DMS79 (cell line): ENCODE results near the gene SCARB2.

Experiments
- DNase-seq: peaks from one replicate; lab custom pipeline; 2025; lab: John Stamatoyannopoulos, UW

Gene SCARB2

DNA sequence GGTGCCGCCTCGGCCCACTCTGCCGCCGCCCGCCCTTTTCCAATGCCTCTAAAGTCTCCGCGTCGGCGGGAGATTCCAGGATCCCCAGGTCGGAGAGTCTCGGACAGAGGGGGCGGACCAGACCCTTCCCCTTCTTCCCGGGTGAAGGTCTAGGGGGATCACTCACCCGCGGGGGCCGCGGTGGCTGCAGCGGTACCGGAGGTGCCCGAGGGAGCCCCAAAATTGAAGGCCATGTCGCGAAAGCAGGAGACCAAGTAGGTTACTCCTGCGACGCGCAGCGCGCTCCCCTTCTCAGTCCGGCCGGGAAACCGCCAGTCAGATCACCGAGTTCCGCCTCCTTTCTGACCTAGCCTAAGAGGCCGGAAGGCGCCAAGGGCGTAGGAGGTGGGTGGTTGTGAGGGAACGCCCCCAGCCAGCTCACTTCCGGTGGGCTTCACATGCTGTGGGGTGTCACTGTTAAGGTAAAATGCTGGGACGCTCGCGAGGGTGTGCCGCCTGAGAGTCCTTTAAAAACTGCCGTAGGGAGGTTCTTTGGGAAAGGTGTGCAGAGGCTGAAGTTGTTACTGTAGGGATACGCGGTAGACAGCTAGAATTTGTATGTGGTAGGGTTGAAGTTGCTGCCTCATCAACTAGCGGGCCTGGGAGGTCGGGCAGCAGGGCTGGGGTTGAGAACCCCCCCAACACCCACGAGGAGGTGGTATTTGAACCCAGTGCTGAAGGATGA, 65.3 kb downstream of the SCARB2 start, which contains the start of gene NUP54:
TSS of gene NUP54 (minus strand) at position 256 of the 724 bp plus-strand sequence. CDS start at position 233, 23 bp downstream.
- peak; percentile 83 for DNase-seq

DNA sequence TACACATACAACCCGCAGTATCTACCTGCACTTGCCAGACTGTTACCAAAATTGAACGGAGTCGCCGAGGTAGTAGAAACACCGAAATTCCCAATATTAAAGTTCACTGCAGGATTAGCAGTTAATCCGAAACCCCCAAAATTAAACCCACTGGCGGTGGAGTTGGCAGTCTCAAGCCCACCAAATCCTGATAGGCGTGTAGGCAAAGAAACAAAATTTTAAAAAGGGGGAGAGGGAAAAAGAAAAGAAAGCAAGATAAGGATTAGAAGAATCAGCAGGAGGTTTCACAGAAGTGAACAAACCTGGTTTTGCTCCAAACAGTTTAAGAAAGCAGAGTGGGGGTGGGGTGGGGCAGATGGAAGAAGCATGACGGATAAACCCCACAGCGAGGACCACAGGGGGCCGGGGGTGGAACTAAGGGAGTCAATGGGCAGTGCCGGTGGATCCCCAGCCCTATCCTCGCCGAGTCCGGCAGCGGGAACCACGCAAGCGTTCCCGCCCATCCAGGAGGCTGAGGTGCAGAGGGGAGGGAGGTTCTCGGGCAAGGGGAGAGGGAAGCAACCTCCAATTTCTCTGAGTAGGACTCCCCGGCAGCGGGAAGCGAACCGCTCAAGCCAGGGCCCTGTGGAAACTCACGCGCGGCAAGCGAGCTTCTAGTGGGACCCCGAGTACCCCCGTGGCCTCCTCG, 66.0 kb downstream of the SCARB2 start:
- peak; percentile 36 for DNase-seq

DNA sequence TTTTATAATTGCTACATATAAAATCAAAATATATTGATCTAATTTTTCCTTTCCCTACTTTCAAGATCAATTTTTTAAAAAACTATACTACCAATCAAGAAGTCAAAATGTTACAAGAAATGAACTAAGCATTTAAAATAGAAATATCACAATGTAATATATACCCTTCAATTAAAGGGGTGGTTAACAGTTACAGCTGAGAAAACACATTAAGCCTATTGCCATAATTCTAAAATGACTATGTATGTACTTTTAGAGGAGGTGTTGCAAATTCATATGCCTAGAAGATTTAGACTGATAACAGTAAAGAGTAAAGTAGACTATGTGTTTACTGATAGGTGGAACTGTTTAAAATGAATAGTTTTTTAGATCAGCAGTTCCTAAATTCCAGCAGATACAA, 69.1 kb downstream of the SCARB2 start:
- DNase-seq, result no peak

DNA sequence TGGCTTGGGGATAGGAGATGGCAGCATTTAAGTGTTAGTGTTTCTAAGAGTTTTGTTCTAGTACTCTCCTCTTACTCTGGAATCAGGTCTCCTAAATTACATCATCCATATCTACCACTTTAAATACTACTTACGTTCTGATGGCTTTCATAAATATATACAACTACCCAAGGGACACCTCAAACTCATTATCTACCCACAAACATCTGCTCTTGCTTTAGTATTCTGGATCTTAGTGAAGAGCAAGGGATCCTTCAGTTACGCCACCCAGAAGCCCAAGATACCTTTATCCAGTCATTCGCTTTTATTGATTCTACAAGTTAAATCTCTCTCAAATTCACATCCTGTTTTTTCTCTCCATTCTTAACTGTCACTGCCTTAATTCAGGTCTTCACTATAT, 72.4 kb downstream of the SCARB2 start:
- DNase-seq, result no peak

DNA sequence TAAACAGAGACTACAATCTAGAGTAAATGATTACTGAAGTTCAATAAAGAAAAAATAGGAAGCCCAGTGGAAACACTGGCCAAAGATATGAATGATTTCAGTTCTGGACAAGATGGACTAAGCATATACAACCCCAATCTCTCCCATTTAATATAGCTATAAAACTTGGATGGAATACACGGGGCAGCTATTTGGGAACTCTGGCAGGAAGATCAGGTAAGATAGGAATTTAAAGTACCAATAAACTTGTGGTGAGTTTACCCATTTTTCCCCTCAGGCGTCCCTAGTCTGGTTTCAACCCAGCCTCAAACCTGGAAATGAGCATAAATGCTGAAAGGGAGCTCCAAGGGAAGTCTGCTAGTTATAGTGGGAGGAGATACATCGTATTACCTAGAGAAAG, 85.9 kb downstream of the SCARB2 start:
- no peak for DNase-seq

DNA sequence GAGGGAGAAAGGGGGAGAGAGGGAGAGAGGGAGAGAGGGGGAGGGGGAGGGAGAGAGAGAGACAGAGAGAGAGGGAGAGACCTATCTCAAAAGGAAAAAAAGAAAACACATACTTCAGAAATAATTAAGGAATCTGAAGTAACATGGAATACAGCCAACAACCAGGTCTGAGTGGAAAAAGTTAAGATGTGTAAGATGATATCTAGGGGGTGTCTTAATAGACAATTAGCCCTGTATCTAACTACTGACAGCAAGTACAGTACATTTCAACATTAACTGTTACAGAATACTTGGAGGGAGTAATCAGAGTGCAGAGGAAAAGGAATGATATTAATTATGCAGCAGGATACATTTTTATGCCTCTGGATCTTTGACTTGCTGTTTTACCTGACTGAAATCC, 87.8 kb downstream of the SCARB2 start:
- DNase-seq, result no peak

DNA sequence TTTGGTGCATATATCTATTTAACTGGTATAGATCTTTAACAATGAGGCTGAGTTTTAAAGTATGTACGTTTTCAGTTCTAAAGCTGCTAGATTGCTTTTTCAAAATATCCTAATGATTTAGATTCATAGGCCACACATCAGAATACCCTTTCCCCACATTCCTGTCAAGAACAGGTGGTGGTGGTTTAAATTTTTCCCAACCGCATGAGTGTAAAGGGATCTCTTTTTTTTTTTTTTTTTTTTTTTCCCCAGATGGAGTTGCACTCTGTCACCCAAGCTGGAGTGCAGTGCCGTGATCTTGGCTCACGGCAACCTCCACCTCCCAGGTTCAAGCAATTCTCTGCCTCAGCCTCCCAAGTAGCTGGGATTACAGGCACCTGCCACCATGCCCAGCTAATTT, 93.4 kb downstream of the SCARB2 start:
- no peak for DNase-seq

DNA sequence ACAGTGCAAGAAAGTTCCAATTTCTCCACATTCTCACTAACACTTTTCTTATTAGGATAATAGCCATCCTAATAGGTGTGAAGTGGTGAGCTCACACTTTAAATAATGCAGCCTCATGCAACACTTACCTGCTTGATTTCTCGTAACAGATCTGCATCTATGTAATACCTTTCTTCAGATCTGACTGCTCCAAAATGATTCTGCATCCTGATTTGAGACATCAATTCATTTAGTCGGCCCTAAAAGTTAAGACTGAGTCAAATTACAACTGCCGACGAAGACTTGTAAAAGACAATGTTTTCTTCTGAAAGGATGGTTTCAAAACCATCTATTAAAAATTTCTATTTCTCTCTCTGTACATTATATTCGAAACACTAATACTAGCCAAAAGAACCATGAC, 96.1 kb downstream of the SCARB2 start:
- DNase-seq, result no peak

DNA sequence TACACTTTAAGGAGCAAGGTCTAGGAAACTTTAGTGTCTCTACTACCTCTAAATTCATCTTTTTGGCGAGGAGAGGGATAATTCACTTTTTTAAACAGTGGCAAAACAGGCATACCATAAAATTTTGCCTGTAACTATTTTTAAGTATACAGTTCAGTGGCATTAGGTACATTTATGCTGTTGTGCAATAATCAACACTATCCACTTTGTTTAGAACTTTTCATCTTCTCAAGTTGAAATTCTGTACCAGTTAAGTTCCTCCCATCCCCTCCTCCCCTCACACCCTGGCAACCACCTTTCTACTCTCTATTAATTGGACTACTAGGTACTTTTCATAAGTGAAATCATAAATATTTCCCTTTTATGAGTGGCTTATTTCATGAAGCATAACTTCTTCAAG, 96.8 kb downstream of the SCARB2 start:
- DNase-seq, result no peak
